ENCODE results near the gene ANKRD42. TPM values are rescaled to one million over a fixed set of nuclear protein-coding genes. Genes with fewer than 3 reads are reported as not detected.

ANKRD42 gene
- total RNA-seq, 1 experiment from 2014 or later, result 11.0 TPM

GRCh38 chr11:83252941-83253340 is 59.4 kb downstream of the ANKRD42 start:
- intact Hi-C loops (cut with micrococcal nuclease; ENCODE audit: unreplicated experiment), result loop anchor here (5.0 to 10.0 kb wide), 2 partner anchors 386 to 518 kb away; partner anchors contain the start of gene FAM181B
- Histone ChIP-seq H3K4me1 (ENCODE audit: insufficient read depth, low read length, poor library complexity, severe bottlenecking) (no peaks in the 10 kb centered on the region), H3K9me3 (ENCODE audit: low read depth, low read length, poor library complexity, severe bottlenecking) (no peaks in the 10 kb centered on the region), H3K27ac (ENCODE audit: low read depth, low read length, poor library complexity, severe bottlenecking) (no peak overlapping the region), H3K36me3 (ENCODE audit: insufficient read depth, low read length, poor library complexity, severe bottlenecking) (peaks cover 6% of the 10 kb centered on the region), H3K27me3 (replicated peaks; ENCODE audit: insufficient read depth, low read depth, low read length, poor library complexity) (no peaks in the 10 kb centered on the region), H3K4me3 (ENCODE audit: low read depth, low read length, poor library complexity, severe bottlenecking) (no peak overlapping the region)
- ChIA-PET CTCF (no interaction called here), POLR2A (ENCODE audit: low non-redundant PET) (no interaction called here)
- TF ChIP-seq CTCF (conservative IDR thresholded peaks at IDR 0.05; ENCODE audit: low read depth, low read length), result no peak
- TF ChIP-seq EZH2 (IDR thresholded peaks at IDR 0.05; ENCODE audit: borderline replicate concordance, low read depth, low read length, poor library complexity, severe bottlenecking), result no peak
- DNase-seq (ENCODE audit: low spot score), result no peak
- BruUV-seq (replicated peaks), result no TSS peak

- H3K27ac ChIP-seq (ENCODE audit: low read depth, low read length, poor library complexity, severe bottlenecking), result no peak overlapping the region
- CTCF ChIA-PET, result no interaction called here
- no peak for DNase-seq (ENCODE audit: low spot score)
- H3K36me3 ChIP-seq (ENCODE audit: insufficient read depth, low read length, poor library complexity, severe bottlenecking), result peaks cover 11% of the 10 kb centered on the region
- TF ChIP-seq CTCF (conservative IDR thresholded peaks at IDR 0.05; ENCODE audit: low read depth, low read length), result no peak
- no peak for TF ChIP-seq EZH2 (IDR thresholded peaks at IDR 0.05; ENCODE audit: borderline replicate concordance, low read depth, low read length, poor library complexity, severe bottlenecking)
- H3K4me1 ChIP-seq (ENCODE audit: insufficient read depth, low read length, poor library complexity, severe bottlenecking), result no peaks in the 10 kb centered on the region
- no peaks in the 10 kb centered on the region for H3K9me3 ChIP-seq (ENCODE audit: low read depth, low read length, poor library complexity, severe bottlenecking)
- H3K27me3 ChIP-seq (replicated peaks; ENCODE audit: insufficient read depth, low read depth, low read length, poor library complexity), result no peaks in the 10 kb centered on the region
- POLR2A ChIA-PET (ENCODE audit: low non-redundant PET), result no interaction called here
- no TSS peak for BruUV-seq (replicated peaks)
- intact Hi-C loops (cut with micrococcal nuclease; ENCODE audit: unreplicated experiment), result loop anchor here (5.0 to 10.0 kb wide), 2 partner anchors 521 to 1192 kb away; partner anchors contain the start of gene FAM181B
- H3K4me3 ChIP-seq (ENCODE audit: low read depth, low read length, poor library complexity, severe bottlenecking), result no peak overlapping the region
Measured at GRCh38 chr11:83255366-83255765, 61.9 kb downstream of the ANKRD42 start.

GRCh38 chr11:83256602-83257340 is 63.3 kb downstream of the ANKRD42 start:
- Histone ChIP-seq H3K9me3 (ENCODE audit: low read depth, low read length, poor library complexity, severe bottlenecking) (no peaks in the 10 kb centered on the region), H3K36me3 (ENCODE audit: insufficient read depth, low read length, poor library complexity, severe bottlenecking) (peaks cover 15% of the 10 kb centered on the region), H3K27ac (ENCODE audit: low read depth, low read length, poor library complexity, severe bottlenecking) (no peak overlapping the region), H3K4me1 (ENCODE audit: insufficient read depth, low read length, poor library complexity, severe bottlenecking) (no peaks in the 10 kb centered on the region), H3K4me3 (ENCODE audit: low read depth, low read length, poor library complexity, severe bottlenecking) (no peak overlapping the region), H3K27me3 (replicated peaks; ENCODE audit: insufficient read depth, low read depth, low read length, poor library complexity) (no peaks in the 10 kb centered on the region)
- TF ChIP-seq CTCF (conservative IDR thresholded peaks at IDR 0.05; ENCODE audit: low read depth, low read length), result no peak
- no peak for TF ChIP-seq EZH2 (IDR thresholded peaks at IDR 0.05; ENCODE audit: borderline replicate concordance, low read depth, low read length, poor library complexity, severe bottlenecking)
- CTCF ChIA-PET, result no interaction called here
- intact Hi-C loops (cut with micrococcal nuclease; ENCODE audit: unreplicated experiment), result loop anchor here (5.0 to 10.0 kb wide), 2 partner anchors 522 to 1191 kb away; partner anchors contain the start of gene FAM181B
- POLR2A ChIA-PET (ENCODE audit: low non-redundant PET), result no interaction called here
- no peak for DNase-seq (ENCODE audit: low spot score)
- no TSS peak for BruUV-seq (replicated peaks)

Measured in A673 (cell line).